GM12891 (cell line): ENCODE data around the gene PIWIL4.

ENCODE experiments used
- POLR2A ChIP-seq: IDR thresholded peaks from 2 replicates; pipeline ENCODE4 v1.6.1; 2011; ENCODE audit warnings: low read depth, low read length, control low read depth
- POLR2AphosphoS5 ChIP-seq: IDR thresholded peaks from 2 replicates; pipeline ENCODE4 v1.6.1; 2011; ENCODE audit warnings: low read depth, low read length, control low read depth

DNA sequence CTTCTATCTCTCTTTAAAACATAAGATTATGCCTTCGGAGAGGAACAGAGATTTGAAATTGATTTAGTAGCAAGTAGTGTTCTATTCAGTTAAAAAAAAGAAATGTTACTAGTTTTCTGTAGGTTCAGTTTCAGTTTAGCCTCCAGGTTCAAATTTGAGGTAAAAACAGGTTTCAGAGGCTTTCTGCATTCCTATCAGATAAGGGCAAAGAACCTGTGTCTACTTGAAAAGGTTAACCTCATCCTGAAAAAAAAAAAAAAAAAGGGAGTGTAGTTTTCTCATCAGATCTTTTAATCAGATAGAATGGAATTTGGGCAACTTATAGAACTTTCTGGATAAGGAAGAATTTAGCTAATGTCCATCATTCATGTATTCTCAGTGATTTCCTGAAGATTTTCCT is 42.8 kb upstream of the PIWIL4 start:
- TF ChIP-seq POLR2A (no peak), POLR2AphosphoS5 (no peak)
